Measurements from ENCODE around the gene TMEFF1.

Gene TMEFF1

GRCh38 chr9:100623969-100624368 is 151.0 kb downstream of the TMEFF1 start:
- no peak for DNase-seq

DNA sequence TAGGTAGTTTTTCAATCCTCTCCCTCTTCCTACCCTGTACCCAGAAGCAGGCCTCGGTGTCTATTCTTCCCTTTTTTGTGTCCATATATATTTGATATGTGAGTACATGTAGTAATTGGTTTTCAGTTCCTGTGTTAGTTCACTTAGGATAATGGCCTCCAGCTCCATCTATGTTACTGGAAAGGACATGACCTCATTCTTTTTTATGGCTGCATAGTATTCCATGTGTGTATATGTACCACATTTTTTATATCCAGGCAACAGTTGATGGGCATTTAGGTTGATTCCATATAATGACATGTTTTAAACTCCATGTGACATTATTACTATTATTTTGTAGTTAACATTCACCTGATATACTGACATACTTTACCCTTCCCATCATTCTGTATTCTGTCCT is 154.0 kb downstream of the TMEFF1 start:
- no peak for DNase-seq
